ENCODE data around the gene TMEM192.
"Not testable (repeated sequence)": the region's sequence is repeated elsewhere in the genome, so short reads cannot be mapped to it uniquely, and the experiment has no call there.

The TMEM192 gene

GRCh38 chr4:165092187-165092586 lies 20.5 kb downstream of the TMEM192 start:
- DNase-seq (ENCODE audit: low spot score), result not testable (repeated sequence)

DNA sequence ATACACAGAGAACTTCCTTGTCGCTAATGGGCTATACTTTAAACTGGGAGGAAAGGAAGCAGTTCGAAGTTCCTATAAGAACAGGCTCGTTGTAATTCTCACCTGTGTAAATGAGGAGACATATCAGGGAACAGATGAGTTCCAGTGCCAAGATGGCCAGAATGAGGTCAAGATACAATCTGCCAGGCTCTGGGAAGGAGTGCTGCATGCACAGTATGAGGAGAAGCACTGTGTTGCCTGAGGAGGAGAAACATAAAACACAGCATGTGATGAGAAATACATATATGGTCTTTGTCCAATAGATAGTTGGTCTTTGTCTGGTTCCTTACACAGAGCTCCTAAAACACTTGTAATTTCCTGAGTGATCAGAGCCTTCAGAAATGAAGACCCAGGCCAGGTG lies 24.3 kb downstream of the TMEM192 start:
- no peak for DNase-seq (ENCODE audit: low spot score)

DNA sequence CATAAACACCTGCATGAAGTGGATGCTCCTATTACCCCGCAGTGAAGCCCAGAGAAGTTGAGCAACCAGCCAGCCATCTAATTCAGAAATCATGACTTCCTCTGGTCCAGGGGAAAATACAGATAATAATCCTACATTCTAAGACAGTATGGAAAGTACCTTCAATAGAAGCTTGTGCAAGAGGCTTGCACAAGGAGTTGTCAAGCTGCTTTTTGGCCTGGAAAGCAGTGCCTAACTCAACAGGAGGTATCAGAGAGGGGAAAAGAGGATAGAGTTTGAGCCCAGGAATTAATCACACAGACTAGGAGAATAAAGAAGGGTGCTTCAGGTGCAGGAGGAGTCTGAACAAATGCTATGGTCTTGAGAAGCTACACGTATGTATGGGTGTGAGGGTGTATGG lies 26.7 kb downstream of the TMEM192 start:
- DNase-seq (ENCODE audit: low spot score), result no peak

GRCh38 chr4:165084787-165085186 lies 27.9 kb downstream of the TMEM192 start:
- not testable (repeated sequence) for DNase-seq (ENCODE audit: low spot score)

GRCh38 chr4:165079476-165079875 lies 33.2 kb downstream of the TMEM192 start:
- no peak for DNase-seq (ENCODE audit: low spot score)

DNA sequence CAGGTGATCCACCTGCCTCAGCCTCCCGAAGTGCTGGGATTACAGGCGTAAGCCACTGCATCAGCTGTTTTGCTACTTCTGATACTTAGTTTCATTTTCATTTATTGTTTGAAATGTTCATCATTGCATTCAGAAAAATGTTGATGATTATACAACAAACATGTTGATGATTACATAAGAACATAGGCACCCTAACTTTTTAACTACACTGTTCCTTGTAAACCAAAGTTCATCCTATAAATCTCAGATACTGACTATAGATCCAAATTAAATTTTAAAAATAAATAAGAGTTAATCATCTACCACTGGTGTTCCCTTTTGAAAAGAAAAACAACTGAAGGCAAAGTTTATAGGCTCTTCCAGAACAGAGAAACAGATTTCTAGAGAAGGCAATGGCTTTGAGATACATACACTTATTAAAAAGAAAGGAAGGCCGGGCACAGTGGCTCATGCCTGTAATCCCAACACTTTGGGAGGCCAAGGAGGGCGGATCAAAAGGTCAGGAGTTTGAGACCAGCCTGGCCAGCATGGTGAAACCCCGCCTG lies 35.6 kb downstream of the TMEM192 start:
- no peak for DNase-seq (ENCODE audit: low spot score)

DNA sequence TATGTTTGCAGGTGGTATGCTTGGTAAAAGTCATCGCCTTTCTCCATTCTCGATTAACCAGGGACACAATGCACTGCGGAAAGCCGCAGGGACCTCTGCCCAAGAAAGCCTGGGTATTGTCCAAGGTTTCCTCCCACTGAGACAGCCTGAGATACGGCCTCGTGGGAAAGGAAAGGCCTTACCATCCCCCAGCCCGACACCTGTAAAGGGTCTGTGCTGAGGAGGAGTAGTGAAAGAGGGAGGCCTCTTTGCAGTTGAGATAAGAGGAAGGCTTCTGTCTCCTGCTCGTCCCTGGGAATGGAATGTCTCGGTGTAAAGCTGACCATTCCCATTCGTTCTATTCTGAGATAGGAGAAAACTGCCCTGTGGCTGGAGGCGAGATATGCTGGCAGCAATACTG lies 39.3 kb downstream of the TMEM192 start:
- not testable (repeated sequence) for DNase-seq (ENCODE audit: low spot score)

GRCh38 chr4:165070560-165070959 lies 42.1 kb downstream of the TMEM192 start:
- DNase-seq (ENCODE audit: low spot score), result no peak

DNA sequence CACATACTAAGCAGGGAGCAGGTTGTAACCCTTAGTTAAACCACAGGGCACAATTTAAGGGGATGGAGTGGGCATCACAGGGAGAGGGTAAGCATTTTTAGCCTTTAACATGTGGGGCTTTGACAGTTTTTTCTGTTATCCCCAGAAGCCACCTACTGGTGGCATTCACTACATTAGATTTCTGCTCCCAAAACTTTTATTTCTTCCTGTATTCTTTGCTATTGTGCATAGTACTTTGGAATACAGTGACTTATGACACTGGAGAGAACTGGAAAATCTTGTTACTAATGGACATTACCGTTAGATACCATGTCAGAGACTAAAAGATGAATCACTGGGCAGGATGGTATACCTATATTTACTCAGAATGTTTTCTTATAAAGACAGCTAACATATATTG lies 51.7 kb downstream of the TMEM192 start:
- no peak for DNase-seq (ENCODE audit: low spot score)

GRCh38 chr4:165059386-165059785 lies 53.3 kb downstream of the TMEM192 start:
- DNase-seq (ENCODE audit: low spot score), result no peak

- no peak for DNase-seq (ENCODE audit: low spot score)
Measured at GRCh38 chr4:165058666-165059065, 54.0 kb downstream of the TMEM192 start.

- DNase-seq (ENCODE audit: low spot score), result no peak
Measured at GRCh38 chr4:165055601-165056000, 57.1 kb downstream of the TMEM192 start.

GRCh38 chr4:165053645-165054044 lies 59.0 kb downstream of the TMEM192 start, which contains the start of gene TRIM75:
Gene TRIM75, plus strand, starts transcription at chr4:165053866. Its CDS starts 5,282 bp downstream, at chr4:165059148.
- no peak for DNase-seq (ENCODE audit: low spot score)

DNA sequence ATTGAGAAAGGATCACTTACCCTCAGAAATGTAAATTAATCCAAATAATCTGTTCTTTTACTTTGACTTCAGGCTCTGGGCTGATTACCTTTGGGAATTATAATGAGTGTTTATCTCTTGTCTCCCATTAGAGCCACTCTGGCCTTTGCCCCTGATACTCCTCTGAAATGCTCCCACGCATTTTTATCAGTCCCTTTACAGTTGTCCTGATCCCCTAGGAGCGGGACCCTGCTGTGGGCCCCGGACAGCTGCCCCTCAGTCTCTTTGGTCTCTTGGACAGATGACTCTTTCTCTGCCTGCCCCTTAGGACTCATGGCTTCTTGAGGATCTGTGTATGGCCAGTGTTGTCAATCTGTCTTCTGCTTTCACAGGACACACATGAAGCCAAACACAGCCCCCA lies 60.0 kb downstream of the TMEM192 start:
- no peak for DNase-seq (ENCODE audit: low spot score)

DNA sequence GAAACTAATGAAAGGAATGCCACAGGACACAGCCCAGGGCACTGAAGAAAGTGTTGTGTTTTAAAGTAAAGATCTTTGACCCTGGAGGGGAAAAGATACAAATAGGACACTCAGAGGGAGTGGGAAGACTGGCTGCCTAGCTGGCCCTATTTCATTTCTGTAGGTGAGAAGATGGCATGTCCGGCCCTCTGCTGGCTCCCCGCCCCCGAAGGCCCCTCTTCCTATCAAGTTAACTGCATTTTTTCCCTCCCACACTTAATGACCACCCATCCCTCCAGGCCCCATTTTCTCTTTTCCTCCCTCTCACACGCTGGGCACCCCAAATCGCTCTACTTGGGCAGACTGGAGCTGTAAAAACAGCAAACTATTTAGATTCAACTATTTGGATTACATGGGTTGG lies 64.5 kb downstream of the TMEM192 start:
- no peak for DNase-seq (ENCODE audit: low spot score)

- DNase-seq (ENCODE audit: low spot score), result no peak
Measured at GRCh38 chr4:165031436-165032211, 81.0 kb downstream of the TMEM192 start, which contains the start of gene TRIM60. Gene TRIM60, plus strand, starts transcription at chr4:165031999. Its CDS starts 8,074 bp downstream, at chr4:165040073.

- DNase-seq (ENCODE audit: low spot score), result no peak
Measured at GRCh38 chr4:165027762-165028402, 84.8 kb downstream of the TMEM192 start.

DNA sequence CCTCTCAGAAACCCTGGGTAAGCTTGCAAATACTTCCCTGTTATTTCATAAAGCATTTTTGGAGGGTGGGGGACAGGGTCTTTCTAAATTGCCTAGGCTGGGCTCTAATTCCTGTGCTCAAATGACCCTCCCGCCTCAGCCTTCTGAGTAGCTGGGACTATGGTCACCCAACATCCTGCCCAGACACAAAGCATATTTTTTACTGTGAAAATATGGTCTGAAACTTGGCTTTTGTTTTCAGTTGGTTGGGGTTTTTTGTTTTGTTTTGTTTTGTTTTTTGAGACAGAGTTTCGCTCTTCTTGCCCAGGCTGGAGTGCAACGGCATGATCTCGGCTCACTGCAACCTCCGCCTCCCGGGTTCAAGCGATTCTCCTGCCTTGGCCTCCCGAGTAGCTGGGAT lies 86.9 kb downstream of the TMEM192 start:
- DNase-seq (ENCODE audit: low spot score), result not testable (repeated sequence)
